ENCODE measurements around the gene CERS1. TPM values are rescaled to one million over a fixed set of nuclear protein-coding genes. Genes with fewer than 3 reads are reported as not detected.

The CERS1 gene
- total RNA-seq, 1 experiment from 2014 or later, result 4.4 TPM

DNA sequence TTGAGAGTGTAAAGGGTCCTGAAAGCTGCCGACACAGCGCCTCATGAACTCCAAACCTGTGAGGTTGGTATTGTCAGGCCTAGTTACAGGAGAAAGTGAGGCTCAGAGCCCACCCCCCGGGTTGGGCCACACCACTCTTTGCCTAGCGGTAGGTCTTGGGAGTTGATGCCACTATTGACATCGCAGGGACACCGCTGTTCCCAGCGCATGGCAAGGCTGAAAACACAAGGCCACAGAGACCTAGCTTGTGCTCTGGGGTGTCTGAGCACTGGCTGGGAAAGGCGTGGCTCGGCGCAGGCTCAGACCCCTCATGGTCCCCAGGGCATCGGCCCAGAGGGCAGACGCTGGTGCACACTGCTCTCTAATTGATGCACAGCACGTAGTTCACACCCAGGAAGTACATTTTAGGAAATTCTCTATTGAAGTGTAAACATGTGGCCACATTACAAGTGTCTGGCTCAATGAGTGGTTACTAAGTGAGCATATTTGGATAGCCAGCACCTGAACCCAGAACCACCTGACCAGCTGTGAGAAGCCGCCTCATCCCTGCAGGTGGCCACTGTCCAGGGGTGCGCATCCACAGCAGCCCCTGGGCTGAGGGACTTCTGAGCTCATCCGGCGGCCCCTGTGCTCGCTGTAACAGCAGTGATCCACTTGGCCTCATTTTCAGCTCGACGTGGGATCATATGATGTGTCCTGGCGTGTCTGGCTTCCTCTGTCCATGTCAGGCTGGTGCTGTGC, 36.9 kb downstream of the CERS1 start:
- CTCF ChIA-PET, result no interaction called here
- Mint-ChIP-seq H3K4me3 (ENCODE audit: low read depth, unreplicated experiment) (no peak overlapping the region), H3K4me1 (ENCODE audit: low read depth, unreplicated experiment) (no peaks in the 10 kb centered on the region), H3K27ac (ENCODE audit: unreplicated experiment) (no peak overlapping the region), H3K9me3 (ENCODE audit: low read depth, unreplicated experiment) (no peaks in the 10 kb centered on the region), H3K27me3 (ENCODE audit: unreplicated experiment) (no peaks in the 10 kb centered on the region), H3K36me3 (ENCODE audit: insufficient read depth, unreplicated experiment) (peaks cover 36% of the 10 kb centered on the region)
- no TSS peak for BruUV-seq (replicated peaks)
- no peak for TF ChIP-seq CTCF (IDR thresholded peaks at IDR 0.05; ENCODE audit: unreplicated experiment)
- no peak for DNase-seq
- intact Hi-C loops (cut with micrococcal nuclease; ENCODE audit: unreplicated experiment), result no loop called here

DNA sequence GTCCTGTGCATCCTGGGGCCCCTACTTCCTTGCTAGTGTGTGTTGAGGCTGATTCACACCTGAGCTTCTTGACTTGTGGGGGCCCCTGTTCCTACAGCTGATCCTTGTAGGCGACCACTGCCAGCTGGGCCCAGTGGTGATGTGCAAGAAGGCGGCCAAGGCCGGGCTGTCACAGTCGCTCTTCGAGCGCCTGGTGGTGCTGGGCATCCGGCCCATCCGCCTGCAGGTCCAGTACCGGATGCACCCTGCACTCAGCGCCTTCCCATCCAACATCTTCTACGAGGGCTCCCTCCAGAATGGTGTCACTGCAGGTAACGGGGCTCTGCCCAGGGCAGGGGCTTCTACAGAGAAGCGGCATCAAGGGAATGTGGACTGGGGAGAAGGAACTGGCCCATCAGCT, 38.7 kb downstream of the CERS1 start:
- BruUV-seq (replicated peaks), result no TSS peak
- peaks cover 28% of the 10 kb centered on the region for H3K36me3 Mint-ChIP-seq (ENCODE audit: insufficient read depth, unreplicated experiment)
- no peaks in the 10 kb centered on the region for H3K9me3 Mint-ChIP-seq (ENCODE audit: low read depth, unreplicated experiment)
- intact Hi-C loops (cut with micrococcal nuclease; ENCODE audit: unreplicated experiment), result no loop called here
- no peak for DNase-seq
- H3K27ac Mint-ChIP-seq (ENCODE audit: unreplicated experiment), result no peak overlapping the region
- no peaks in the 10 kb centered on the region for H3K27me3 Mint-ChIP-seq (ENCODE audit: unreplicated experiment)
- TF ChIP-seq CTCF (IDR thresholded peaks at IDR 0.05; ENCODE audit: unreplicated experiment), result no peak
- H3K4me3 Mint-ChIP-seq (ENCODE audit: low read depth, unreplicated experiment), result no peak overlapping the region
- H3K4me1 Mint-ChIP-seq (ENCODE audit: low read depth, unreplicated experiment), result no peaks in the 10 kb centered on the region
- CTCF ChIA-PET, result no interaction called here

DNA sequence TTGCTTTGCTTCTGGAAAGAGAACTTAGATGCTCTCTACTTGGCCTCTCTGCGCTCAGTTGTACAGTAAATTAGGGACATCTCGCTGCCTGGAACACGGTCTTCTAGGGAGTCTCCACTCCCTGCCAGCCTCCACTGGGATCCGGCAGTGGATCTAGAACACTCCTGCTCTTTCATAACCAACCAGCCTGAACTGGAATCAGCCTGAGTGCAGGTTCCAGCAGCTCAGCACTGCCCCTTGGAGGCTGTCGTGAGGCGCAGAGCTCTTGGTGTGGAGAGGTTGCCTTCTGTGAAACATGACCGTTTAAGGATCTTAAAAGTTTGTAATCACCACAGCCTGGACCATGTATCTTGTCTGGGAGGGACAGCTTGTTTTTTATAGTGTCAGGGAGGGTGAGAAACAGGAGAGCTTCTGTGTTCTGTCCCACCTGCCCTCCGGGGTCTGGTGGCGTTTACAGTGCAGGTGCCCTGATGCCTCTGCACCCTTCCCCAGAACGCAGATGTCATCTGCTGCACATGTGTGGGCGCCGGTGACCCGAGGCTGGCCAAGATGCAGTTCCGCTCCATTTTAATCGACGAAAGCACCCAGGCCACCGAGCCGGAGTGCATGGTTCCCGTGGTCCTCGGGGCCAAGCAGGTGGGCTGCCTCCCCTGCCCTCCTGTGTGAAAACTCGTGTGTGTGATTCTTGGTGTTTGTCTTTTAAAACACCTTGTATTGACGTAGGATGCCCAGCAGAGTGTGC, 39.4 kb downstream of the CERS1 start:
- H3K4me3 Mint-ChIP-seq (ENCODE audit: low read depth, unreplicated experiment), result no peak overlapping the region
- no peak for DNase-seq
- H3K9me3 Mint-ChIP-seq (ENCODE audit: low read depth, unreplicated experiment), result no peaks in the 10 kb centered on the region
- no TSS peak for BruUV-seq (replicated peaks)
- no peaks in the 10 kb centered on the region for H3K27me3 Mint-ChIP-seq (ENCODE audit: unreplicated experiment)
- CTCF ChIA-PET, result no interaction called here
- H3K36me3 Mint-ChIP-seq (ENCODE audit: insufficient read depth, unreplicated experiment), result peaks cover 27% of the 10 kb centered on the region
- H3K4me1 Mint-ChIP-seq (ENCODE audit: low read depth, unreplicated experiment), result no peaks in the 10 kb centered on the region
- intact Hi-C loops (cut with micrococcal nuclease; ENCODE audit: unreplicated experiment), result no loop called here
- TF ChIP-seq CTCF (IDR thresholded peaks at IDR 0.05; ENCODE audit: unreplicated experiment), result no peak
- H3K27ac Mint-ChIP-seq (ENCODE audit: unreplicated experiment), result no peak overlapping the region

GRCh38 chr19:18855647-18856384, 40.1 kb downstream of the CERS1 start:
- Mint-ChIP-seq H3K4me3 (ENCODE audit: low read depth, unreplicated experiment) (no peak overlapping the region), H3K9me3 (ENCODE audit: low read depth, unreplicated experiment) (no peaks in the 10 kb centered on the region), H3K27ac (ENCODE audit: unreplicated experiment) (no peak overlapping the region), H3K27me3 (ENCODE audit: unreplicated experiment) (no peaks in the 10 kb centered on the region), H3K4me1 (ENCODE audit: low read depth, unreplicated experiment) (no peaks in the 10 kb centered on the region), H3K36me3 (ENCODE audit: insufficient read depth, unreplicated experiment) (peaks cover 28% of the 10 kb centered on the region)
- intact Hi-C loops (cut with micrococcal nuclease; ENCODE audit: unreplicated experiment), result no loop called here
- CTCF ChIA-PET, result no interaction called here
- no TSS peak for BruUV-seq (replicated peaks)
- no peak for TF ChIP-seq CTCF (IDR thresholded peaks at IDR 0.05; ENCODE audit: unreplicated experiment)
- DNase-seq, result no peak
